Tibial artery (tissue), 4 donors: ENCODE data around the gene KCNMA1.

Source experiments
- DNase-seq, 2 donors: peaks; one replicate each; pipeline ENCODE4 v3.0.0-alpha.2; 2019
- H3K27ac ChIP-seq, 2 donors: fragments of 200-600 bp; sonication (generic) in 1 of 2; 1 replicate in 1 of 2; 2 replicates in 1 of 2; pipeline ENCODE4 v1.5.1; 2018 to 2019; ENCODE audit warnings: mild to moderate bottlenecking in 1 of 2
- H3K27me3 ChIP-seq, 2 donors: fragments of 200-600 bp; sonication (generic) in 1 of 2; one replicate each; pipeline versions ENCODE4 v1.5.1 to v1.6.0; 2016 to 2019
- H3K36me3 ChIP-seq, 3 donors: fragments of 200-600 bp; sonication (generic) in 2 of 3; one replicate each; pipeline ENCODE4 v1.5.1; 2016 to 2019; ENCODE audit warnings: mild to moderate bottlenecking in 2 of 3
- H3K4me1 ChIP-seq, 4 donors: fragments of 200-600 bp; sonication (generic) in 2 of 4; 1 replicate in 3 of 4; 2 replicates in 1 of 4; pipeline ENCODE4 v1.5.1; 2016 to 2019
- H3K4me3 ChIP-seq, 2 donors: fragments of 200-600 bp; sonication (generic) in 1 of 2; 1 replicate in 1 of 2; 2 replicates in 1 of 2; pipeline ENCODE4 v1.5.1; 2018 to 2019; ENCODE audit warnings: mild to moderate bottlenecking in 2 of 2
- H3K9me3 ChIP-seq, 3 donors: fragments of 200-600 bp; sonication (generic) in 1 of 3; one replicate each; pipeline ENCODE4 v1.5.1; 2016 to 2019
- CTCF ChIP-seq, 2 experiments: fragments of 200-600 bp in 1 of 2; fragments of 450-650 bp in 1 of 2; IDR thresholded peaks; one replicate each; pipeline ENCODE4 v1.5.1; 2017 to 2019; ENCODE audit warnings: antibody characterized with exemption in 2 of 2, mild to moderate bottlenecking in 1 of 2, moderate library complexity in 1 of 2
- intact Hi-C: fragments of 100-400 bp; cut with DNase I; formaldehyde crosslinking; loops from one replicate; pipeline ENCODE4 v1.15.0; 2023; ENCODE audit warnings: low total_unique reads

Gene KCNMA1

GRCh38 chr10:77403761-77404160, 233.8 kb downstream of the KCNMA1 start:
- Histone ChIP-seq H3K4me3 (no peak overlapping the region), H3K9me3 (no peaks in the 10 kb centered on the region), H3K4me1 (peaks cover 0 to 49% (median 37%) of the 10 kb centered on the region in 4 donors), H3K27me3 (no peaks in the 10 kb centered on the region), H3K36me3 (peaks cover 0 to 13% (median 5%) of the 10 kb centered on the region in 3 donors), H3K27ac (no peak overlapping the region)
- TF ChIP-seq CTCF (IDR thresholded peaks at IDR 0.05), result no peak
- intact Hi-C loops, result no loop called here
- no peak for DNase-seq

GRCh38 chr10:77401683-77402082, 235.9 kb downstream of the KCNMA1 start:
- H3K4me1 ChIP-seq, result peaks cover 0 to 40% (median 32%) of the 10 kb centered on the region in 4 donors
- TF ChIP-seq CTCF (IDR thresholded peaks at IDR 0.05), result no peak
- intact Hi-C loops, result no loop called here

GRCh38 chr10:77400033-77400432, 237.6 kb downstream of the KCNMA1 start:
- intact Hi-C loops, result no loop called here
- Histone ChIP-seq H3K9me3 (no peaks in the 10 kb centered on the region), H3K36me3 (peaks cover 0 to 13% (median 5%) of the 10 kb centered on the region in 3 donors), H3K4me1 (peaks cover 0 to 24% (median 19%) of the 10 kb centered on the region in 4 donors), H3K27me3 (no peaks in the 10 kb centered on the region), H3K27ac (peak overlapping the region; percentile 41 to 45), H3K4me3 (no peak overlapping the region)
- no peak for TF ChIP-seq CTCF (IDR thresholded peaks at IDR 0.05)
- no peak for DNase-seq

More at GRCh38 chr10:77401683-77402082, 235.9 kb downstream of the KCNMA1 start:
- no peaks in the 10 kb centered on the region for H3K9me3 ChIP-seq
- no peaks in the 10 kb centered on the region for H3K27me3 ChIP-seq
- no peak overlapping the region for H3K4me3 ChIP-seq
- no peak for DNase-seq
- H3K36me3 ChIP-seq, result peaks cover 0 to 13% (median 5%) of the 10 kb centered on the region in 3 donors
- no peak overlapping the region for H3K27ac ChIP-seq

GRCh38 chr10:77398986-77399755, 238.4 kb downstream of the KCNMA1 start:
- H3K27me3 ChIP-seq, result no peaks in the 10 kb centered on the region
- no peak overlapping the region for H3K4me3 ChIP-seq
- H3K4me1 ChIP-seq, result peaks cover 0 to 25% (median 23%) of the 10 kb centered on the region in 4 donors
- no peaks in the 10 kb centered on the region for H3K9me3 ChIP-seq
- intact Hi-C loops, result no loop called here
- H3K27ac ChIP-seq, result peak overlapping the region; percentile 41 to 45
- TF ChIP-seq CTCF (IDR thresholded peaks at IDR 0.05), result peak in 1 of 2 experiments; percentile 11
- peaks cover 0 to 13% (median 5%) of the 10 kb centered on the region in 3 donors for H3K36me3 ChIP-seq
- DNase-seq, result no peak

- no peak for DNase-seq
- Histone ChIP-seq H3K4me3 (no peak overlapping the region), H3K27ac (peak overlapping the region; percentile 41 to 45), H3K27me3 (no peaks in the 10 kb centered on the region), H3K9me3 (no peaks in the 10 kb centered on the region), H3K4me1 (peaks cover 0 to 31% (median 29%) of the 10 kb centered on the region in 4 donors), H3K36me3 (peaks cover 0 to 13% (median 2%) of the 10 kb centered on the region in 3 donors)
- TF ChIP-seq CTCF (IDR thresholded peaks at IDR 0.05), result no peak
- intact Hi-C loops, result no loop called here
These were observed 239.1 kb downstream of the KCNMA1 start for GRCh38 chr10:77398558-77398957.
